Dendritic cell treated with granulocyte-macrophage colony-stimulating factor and Interleukin-4, amounts not matched to agents 40 ng/mL and 50 ng/mL, for 4 days (primary cell): ENCODE measurements around the gene LRRN4.

ENCODE experiments used
- H3K27ac Mint-ChIP-seq: one replicate; pipeline ENCODE4 v1.8.0; 2022; ENCODE audit warnings: mild to moderate bottlenecking, mixed read lengths
- H3K27me3 Mint-ChIP-seq: one replicate; pipeline ENCODE4 v1.8.0; 2022; ENCODE audit warnings: mild to moderate bottlenecking, mixed read lengths
- H3K36me3 Mint-ChIP-seq: one replicate; pipeline ENCODE4 v1.8.0; 2022; ENCODE audit warnings: low read depth, mixed read lengths
- H3K4me1 Mint-ChIP-seq: one replicate; pipeline ENCODE4 v1.8.0; 2022; ENCODE audit warnings: low read depth, mixed read lengths
- H3K4me3 Mint-ChIP-seq: one replicate; pipeline ENCODE4 v1.8.0; 2022; ENCODE audit warnings: mild to moderate bottlenecking, moderate library complexity, mixed read lengths
- H3K9me3 Mint-ChIP-seq: one replicate; pipeline ENCODE4 v1.8.0; 2022; ENCODE audit warnings: mixed read lengths
- intact Hi-C: fragments of 100-400 bp; cut with micrococcal nuclease; formaldehyde crosslinking; loops from one replicate; pipeline ENCODE4 v1.15.0; 2022

Gene LRRN4

DNA sequence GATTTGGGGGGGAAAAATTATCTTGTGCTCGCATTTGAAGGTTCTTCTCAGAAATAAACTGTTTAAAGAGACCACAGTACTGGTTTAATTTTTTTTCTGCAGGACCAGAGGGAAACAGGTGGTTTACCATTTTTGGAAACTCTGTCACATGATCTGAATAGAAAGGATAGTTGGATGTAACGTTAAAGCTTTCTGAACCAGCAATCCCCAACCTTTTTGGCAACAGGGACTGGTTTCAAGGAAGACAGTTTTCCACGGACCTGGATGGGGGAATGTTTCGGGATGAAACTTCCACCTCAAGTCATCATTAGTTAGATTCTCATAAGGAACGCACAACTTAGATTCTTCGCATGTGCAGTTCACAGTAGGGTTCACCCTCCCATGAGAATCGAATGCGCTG, 53.0 kb downstream of the LRRN4 start:
- Mint-ChIP-seq H3K4me1 (no peaks in the 10 kb centered on the region), H3K27ac (no peak overlapping the region), H3K9me3 (no peaks in the 10 kb centered on the region), H3K27me3 (no peaks in the 10 kb centered on the region), H3K4me3 (no peak overlapping the region), H3K36me3 (peaks cover 1% of the 10 kb centered on the region)
- intact Hi-C loops, result no loop called here

DNA sequence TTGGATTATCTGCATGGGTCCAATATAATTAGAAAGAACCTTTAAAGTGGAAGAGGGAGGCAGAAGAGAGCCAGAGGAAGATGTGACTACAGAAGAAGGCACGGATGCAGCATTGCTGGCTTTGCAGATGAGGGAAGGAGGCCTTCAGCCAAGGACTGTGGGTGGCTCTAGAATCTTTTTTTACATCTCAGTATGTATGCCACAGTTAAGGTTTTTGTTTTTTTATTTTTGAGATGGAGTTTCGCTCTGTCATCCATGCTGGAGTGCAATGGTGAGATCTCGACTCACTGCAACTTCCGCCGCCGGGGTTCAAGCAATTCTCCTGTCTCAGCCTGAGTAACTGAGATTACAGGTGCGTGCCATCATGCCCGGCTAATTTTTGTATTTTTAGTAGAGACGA, 54.1 kb downstream of the LRRN4 start:
- no peaks in the 10 kb centered on the region for H3K27me3 Mint-ChIP-seq
- H3K4me1 Mint-ChIP-seq, result no peaks in the 10 kb centered on the region
- H3K36me3 Mint-ChIP-seq, result peaks cover 9% of the 10 kb centered on the region
- no peak overlapping the region for H3K27ac Mint-ChIP-seq
- intact Hi-C loops, result no loop called here
- no peaks in the 10 kb centered on the region for H3K9me3 Mint-ChIP-seq
- H3K4me3 Mint-ChIP-seq, result no peak overlapping the region

DNA sequence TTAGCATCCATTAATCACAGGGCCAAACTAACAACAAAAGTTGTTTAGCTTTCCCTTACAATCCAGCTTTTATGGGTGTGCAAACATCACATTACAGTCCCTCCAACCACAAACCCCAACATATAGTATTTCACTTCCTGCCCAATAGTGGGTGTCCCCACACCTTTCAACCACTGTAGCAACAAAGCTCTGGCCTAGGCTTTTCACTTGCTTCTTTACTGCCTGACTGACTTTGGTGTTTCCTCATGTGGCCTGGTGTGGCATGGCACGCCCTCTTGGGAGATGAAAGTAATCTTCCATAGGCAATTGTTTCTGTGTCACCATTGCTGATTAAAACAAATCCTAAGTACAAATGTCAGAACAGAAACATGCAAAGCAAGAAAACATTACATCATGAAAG, 57.1 kb downstream of the LRRN4 start:
- H3K27ac Mint-ChIP-seq, result no peak overlapping the region

DNA sequence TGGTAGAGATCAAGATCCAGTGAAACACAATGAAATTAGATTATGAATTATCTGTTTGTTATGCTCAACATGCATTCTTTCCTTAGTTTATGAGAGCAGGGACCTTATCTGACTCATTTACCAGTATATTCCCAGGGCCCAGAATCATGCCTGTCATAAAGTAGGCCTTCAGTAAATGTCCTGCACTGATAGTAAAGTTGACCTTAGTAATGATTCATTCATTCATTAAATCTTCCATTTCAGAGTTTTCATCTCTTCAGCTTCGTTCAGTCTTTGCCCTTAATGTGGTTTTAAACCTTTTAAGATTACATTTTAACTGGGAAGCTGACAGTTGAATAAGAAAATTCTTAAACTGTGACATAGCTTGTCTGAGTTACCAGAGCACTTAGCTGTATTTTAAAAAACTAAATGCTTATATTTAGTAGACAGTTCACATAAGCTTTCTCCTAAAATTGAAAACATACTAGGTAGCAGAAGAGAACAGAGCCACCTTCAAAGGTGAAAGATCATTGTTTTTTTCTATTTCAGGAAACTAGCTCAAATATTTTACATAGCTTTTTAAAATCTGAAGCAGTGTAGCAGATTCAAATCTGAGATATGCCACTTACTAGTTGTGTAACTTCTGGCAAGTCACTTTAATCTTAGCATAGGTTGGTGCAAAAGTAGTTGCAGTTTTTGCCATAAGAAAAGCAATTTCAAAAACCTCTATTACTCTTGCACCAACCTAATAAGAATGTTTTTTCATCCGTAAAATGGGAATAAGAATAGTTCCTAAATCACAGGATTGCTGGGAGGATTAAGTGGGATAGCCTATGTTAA, 62.0 kb downstream of the LRRN4 start:
- Mint-ChIP-seq H3K4me3 (no peak overlapping the region), H3K36me3 (peaks cover 18% of the 10 kb centered on the region), H3K9me3 (no peaks in the 10 kb centered on the region), H3K4me1 (no peaks in the 10 kb centered on the region), H3K27me3 (no peaks in the 10 kb centered on the region), H3K27ac (no peak overlapping the region)
- intact Hi-C loops, result no loop called here

More for the DNA sequence above, 57.1 kb downstream of the LRRN4 start:
- peaks cover 9% of the 10 kb centered on the region for H3K36me3 Mint-ChIP-seq
- H3K9me3 Mint-ChIP-seq, result no peaks in the 10 kb centered on the region
- H3K27me3 Mint-ChIP-seq, result no peaks in the 10 kb centered on the region
- H3K4me1 Mint-ChIP-seq, result no peaks in the 10 kb centered on the region
- H3K4me3 Mint-ChIP-seq, result no peak overlapping the region
- intact Hi-C loops, result no loop called here

DNA sequence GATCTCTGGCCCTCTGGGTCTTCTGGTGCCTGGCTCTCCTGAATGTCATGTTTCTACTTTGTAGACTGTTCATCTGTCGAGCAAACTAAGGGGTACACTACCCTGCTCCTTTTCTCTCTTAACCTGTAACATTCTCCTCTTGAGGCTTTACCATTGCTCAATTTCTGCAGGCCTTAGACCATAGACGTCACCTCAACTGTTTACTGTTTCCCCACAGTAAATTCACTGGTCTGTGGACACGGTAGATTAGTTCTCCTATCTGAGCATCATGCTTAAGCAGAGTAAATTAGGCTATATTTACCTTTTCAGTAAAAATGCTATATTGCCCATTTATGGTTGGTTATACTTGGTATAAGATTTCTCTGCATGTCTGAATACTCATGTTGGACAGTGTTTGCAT, 62.9 kb downstream of the LRRN4 start:
- Mint-ChIP-seq H3K27me3 (no peaks in the 10 kb centered on the region), H3K27ac (no peak overlapping the region), H3K36me3 (peaks cover 20% of the 10 kb centered on the region), H3K4me3 (no peak overlapping the region), H3K9me3 (no peaks in the 10 kb centered on the region), H3K4me1 (no peaks in the 10 kb centered on the region)
- intact Hi-C loops, result no loop called here
